Midbrain (tissue), 1 donor: ENCODE measurements around the gene DCLK1.

Experiments used
- DNase-seq: peaks from one replicate; lab custom pipeline; 2025; lab: John Stamatoyannopoulos, UW

DCLK1 gene

DNA sequence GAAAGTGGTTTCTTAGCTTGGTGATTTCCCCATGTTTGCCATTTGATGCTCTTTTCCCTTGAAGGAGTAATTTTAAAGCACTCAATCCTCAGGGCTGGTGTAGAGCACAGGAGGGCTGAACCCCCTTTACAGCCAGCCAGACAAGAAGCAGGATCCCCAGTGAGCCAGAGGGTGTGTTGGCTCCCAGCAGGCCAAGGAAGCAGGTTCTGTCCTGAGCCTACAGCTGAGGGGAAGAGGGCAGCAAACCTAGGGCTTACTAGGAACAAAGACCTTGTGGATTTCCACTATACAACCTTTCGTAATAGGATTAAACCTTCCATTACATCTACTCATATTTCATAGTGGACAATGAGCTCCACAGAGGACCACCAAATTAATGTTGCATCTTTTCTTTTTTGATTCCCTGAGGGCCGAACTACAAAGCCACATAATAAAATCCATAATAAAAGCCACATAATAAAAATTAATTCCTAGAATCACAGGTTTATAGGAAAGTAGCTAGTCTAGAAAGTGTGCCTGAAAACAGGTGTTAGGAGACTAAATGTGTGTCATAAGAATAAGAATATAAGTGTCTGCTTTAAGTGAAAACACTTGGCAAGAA, 300.2 kb downstream of the DCLK1 start:
- no peak for DNase-seq

DNA sequence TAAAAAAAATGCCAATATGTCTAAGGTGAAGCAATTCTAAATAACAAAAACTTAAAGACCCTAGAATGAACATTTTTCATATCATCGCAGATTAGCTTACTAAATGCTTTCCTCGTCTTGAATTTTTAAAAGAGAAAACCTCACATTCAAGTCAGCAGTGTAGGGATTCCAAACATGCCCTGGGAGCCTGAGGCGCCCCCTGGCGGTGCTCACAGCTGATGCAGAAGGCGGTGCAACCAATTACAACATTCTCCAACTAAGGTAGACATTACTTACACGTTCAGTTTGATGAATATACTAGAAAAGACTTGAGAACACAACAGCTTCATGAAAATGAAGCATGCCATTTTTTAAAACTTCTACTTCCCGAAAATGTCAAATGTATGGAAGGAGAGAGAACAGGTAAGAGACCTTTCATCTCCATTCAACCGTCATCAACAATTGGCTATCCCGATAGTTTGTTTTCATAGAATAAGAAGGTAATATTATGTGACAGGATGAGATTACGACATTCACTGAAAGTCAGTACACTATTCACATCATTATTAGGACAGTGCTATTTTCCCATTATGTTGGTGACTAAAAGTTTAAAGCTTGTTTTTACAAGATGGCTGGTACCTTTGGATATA, 304.4 kb downstream of the DCLK1 start:
- no peak for DNase-seq

DNA sequence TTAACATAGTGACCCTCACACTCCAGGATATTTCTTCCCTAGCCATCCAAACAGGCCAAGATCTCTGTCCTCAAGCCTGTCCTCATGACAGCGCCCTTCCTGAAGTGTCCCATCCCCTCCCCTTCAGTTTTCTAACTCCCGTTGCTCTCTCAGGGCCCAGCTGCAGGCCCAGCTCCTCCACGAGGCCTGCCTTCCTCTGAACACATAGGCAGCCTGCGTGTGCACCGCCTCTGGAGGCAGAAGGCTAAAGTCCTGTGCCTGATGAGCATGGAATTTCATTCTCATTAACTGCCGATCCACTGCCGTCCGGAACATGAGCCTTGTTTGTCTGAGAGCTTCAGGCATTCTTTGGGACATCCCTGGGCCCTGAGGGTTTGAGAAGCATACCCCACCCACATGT, 306.4 kb downstream of the DCLK1 start:
- no peak for DNase-seq

DNA sequence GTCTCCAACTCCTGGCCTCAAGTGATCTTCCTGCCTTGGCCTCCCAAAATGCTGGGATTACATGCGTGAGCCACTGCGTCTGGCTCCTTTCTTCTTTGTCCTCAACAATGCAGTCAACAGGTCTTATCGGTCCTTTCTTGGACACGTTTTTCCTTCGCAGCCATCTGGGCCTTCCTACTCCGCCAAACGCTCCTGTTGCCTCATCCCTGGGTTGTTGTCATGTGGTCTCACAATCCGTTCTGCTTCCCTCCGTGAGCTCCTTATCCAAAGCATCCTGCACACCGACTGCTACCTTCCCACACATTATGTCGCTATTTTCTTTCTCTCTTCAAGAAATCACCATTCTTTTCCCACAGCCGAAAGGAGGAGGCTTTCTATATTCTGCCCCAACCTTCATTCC, 306.8 kb downstream of the DCLK1 start:
- DNase-seq = no peak

DNA sequence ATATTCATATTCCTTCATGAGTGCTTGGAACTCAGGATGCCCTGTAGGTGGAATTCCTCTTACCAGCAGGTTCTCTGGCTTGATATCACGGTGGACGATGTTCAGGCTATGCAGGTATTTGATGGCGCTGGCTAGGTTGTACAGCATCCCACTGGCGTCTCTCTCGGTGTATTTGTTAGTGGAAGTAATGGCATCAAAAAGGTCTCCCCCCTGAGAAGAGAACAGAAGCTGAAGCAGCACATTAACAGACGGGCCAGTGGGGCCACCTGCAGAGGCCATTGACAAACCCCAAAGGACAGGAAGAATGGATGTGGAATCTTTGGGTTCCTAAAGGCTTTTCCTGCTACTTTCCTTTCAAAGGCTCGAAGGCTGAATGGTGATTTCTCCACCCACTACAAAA, 308.5 kb downstream of the DCLK1 start:
- no peak for DNase-seq

DNA sequence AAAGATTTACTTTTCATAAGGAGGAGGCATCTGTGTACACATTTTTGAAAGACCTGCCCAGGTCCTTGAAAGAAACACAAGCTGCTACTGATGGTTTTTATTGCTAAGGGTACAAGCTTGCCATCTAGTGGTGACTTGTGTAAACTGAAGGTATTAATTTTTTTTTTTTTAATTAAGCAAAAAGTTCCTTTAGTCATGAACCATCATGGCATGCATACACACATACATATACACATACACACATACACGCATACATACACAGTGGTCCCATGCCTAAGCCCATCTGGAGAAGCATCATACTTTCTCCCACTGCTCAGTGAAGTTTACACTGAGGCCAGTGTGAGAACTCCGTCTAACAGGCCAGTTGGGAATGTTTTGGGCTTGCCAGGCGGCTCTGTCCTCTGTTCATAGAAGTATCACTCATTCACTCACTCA, 312.5 kb downstream of the DCLK1 start:
- DNase-seq = peak; percentile 35

DNA sequence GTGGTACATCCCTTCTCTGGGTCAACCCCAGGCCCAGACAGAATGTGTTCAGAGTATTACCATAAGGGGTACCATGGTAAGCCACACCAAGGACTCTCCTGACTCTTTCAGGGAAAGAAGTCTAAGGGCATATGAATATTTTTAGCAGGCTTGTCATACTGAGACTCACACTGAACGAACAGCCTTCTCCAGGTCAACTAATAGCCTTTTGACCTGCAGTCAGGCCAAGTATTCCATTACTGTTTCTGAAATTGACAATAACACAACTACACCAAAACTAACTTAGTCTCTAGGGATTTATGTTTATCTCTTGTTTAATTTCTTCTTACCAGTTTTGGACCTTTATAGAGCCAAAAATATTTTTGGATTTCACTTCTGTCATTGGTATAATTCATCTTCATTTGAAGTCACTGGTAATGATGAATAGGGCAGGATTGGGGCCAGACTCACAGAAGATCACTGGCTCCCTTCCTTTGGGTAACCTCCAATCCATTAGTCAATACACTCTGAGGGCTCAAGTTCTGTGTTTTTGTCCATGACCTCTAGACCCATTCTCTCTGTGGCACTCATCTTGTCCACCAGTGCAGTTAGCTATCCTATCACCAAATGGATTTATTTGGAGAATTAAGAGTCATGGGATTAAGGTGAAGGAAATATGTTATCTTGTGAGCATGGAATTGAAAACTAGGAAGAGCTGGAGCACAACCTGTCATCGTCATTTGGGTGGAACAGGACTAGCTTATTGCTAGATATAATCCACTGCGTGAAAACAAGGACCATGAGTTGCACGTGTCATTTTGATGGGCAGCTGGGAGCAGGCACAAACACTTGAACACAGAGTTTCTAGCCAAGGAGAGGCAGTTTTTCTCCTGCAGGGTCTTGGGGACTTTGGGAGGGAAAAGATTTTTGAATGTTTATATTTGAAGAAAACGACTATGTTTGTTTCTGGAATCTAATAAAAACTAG, 313.3 kb downstream of the DCLK1 start:
- no peak for DNase-seq

DNA sequence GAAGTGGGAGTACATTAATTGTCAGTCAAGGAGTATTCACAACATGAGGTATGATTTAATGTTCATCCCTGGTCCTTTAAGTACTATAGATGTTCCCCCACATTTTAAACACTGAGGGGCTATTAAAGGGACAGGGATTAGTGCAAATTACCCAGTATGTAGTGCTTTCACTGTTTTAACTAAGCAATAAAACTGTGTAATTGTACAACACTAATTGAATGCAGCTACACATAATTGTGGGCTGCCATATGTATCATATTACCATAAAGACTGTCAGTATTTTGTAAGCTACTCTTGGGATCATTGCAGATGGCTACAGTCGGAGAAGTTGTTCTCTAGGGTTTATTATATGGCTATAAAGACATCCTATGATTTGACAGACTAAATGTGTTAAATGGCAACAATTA, 316.6 kb downstream of the DCLK1 start:
- DNase-seq = no peak

DNA sequence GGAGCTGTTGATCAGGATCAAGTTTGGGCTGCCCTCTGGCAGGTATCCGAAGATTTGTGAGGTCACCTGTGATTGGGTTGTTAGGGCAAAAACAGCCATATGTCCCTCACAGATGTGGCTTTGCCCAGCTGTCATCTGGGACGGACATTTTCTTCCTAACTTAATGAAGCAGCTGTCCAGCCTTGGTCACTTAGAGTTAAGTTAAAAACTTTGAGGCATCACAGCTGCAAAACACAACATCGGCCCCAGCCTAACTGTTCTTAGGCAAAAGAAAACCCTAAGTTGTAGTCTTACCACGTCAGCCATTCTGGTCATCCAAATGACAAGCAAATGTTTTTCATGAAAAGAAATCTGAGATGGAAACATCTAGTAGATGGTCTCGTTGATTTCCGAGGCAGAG, 318.4 kb downstream of the DCLK1 start:
- DNase-seq = no peak

DNA sequence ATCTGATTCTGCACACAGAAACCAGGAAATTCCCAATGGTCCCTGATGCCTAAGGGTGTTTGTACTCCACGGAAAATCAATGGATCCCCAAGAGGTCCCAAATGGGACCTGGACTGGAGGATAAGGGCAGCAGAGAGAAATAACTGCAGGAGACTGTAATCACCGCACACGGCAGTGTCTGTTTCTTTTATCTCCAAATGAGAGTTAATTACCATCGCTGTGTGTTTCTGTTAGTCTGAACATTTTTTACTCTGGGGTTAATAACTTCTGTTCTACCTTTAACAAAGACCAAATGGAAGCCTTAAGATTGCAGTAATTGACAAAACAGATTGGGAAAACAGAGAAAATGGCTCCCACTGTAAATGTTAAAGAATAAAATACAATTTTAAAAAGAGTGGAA, 320.9 kb downstream of the DCLK1 start:
- no peak for DNase-seq

DNA sequence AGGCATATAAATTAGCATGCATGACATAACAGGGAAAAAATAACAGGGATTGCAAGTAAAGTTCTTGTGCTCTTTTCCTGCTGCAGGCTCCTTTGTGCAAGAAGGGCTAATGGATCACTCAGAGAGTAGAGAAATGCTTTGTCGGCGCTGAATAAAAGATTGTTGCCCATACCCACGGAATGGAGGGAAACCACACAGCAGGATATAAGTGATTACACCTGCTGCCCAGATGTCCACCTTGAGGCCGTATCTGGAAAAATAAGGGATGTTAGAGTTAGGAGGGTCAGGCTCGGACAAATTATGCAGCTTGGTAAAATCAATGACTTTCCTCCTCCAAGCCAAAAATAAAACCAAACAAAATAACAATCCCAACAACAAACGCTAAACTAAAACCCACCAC, 322.3 kb downstream of the DCLK1 start:
- no peak for DNase-seq

DNA sequence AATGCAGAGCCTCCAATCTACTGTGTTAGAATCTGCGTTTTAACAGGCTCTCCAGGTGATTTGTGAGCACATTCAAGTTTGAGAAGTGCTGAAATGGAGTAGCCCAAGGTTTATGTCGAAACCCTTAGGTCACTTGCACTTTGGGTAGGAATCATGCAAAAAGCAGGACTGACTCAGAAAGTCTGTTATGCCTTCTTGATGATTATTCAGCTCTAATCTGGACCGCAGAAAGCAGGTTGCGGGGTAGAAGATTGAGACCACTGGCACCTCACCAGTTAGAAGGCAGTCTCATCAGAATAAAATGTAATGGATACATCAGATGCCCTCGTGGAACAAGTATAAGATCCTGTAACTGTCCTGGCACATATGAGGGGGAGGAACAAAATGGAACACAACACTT, 326.3 kb downstream of the DCLK1 start:
- no peak for DNase-seq

DNA sequence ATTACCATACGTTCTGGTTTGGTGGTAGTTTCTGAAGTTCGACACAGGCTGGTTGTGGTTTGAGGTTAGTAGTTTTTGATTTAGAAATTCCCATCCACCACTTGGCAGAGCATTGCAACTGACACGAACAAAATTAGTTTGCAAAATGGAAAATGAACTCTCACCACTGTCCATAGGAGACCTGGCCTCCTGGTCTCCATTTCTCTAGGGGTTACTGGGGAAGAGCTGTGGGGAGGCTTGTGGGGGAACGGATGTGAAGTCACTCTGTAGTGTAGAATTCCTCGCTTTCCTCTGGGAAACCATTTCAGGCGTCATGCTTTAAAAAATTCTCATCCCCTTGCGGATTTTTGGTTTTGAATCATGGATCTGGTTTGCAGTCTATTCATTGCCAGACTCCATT, 333.2 kb downstream of the DCLK1 start:
- no peak for DNase-seq

DNA sequence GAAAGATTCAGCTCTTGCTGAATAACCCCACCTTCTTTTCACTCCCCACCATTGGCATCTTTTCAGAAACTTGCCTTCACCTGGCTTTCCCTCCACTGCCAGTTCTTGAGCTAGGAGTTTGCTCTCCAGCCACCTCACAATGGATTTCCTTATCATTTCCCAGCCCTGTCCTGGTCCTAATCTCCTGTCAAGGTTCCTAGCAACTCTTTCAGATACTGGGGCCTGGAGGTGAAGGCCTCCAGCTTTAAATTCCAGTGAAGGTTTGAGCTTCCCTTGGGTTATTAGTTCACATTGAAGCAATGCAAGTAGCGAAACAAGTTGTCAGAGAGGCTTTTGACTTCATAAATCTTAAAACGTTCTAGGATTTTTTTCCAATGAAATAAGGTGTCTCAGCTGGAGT, 333.9 kb downstream of the DCLK1 start:
- DNase-seq = no peak

DNA sequence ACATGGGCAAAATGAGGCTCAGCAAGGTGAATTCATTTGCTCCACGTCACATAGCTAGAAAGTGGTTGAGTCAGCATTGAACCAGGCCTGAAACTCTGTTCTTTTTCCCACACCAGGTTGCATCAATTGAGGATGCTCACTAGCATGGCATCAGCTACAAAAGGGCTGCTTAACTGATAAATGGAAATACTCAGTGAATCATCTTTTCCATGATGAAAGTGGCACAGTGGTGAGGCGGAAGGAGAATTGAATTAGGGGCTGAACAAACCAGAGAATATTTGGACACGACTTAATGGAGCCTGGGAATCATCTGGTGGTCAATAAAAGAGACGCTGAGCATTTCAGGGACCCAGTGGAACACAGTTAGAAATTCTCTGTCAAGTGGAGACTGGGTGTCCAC, 334.6 kb downstream of the DCLK1 start:
- no peak for DNase-seq

DNA sequence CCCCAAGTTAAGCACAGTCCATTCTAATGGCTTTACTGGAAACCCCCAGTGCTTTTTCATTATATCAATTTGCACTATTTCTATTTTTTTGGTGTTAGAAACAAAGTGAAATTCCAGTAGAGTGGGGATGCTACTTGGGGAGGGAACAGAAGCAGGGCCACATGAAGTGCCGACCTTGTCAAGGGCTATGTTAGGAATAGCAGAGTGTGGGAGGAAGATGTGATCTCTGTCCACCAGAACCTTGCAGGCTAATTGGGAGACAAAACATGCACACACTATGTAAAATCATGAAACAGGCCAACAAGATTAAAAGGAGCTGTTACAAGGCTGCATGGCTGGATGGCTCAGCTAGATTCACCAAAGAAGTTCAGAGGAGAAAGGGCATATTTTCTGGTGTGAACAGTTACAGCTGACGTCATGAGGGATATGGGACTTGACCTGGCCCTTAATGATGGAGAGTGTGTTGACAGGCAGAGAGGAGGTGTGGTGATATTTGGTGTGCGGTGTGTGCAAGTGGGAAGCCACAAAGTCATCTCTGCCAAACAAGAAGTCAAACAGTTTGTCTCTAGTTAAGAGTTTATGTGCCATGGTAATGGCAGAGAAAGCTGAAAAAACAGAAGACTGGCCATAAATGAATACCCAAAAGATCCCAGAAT, 336.3 kb downstream of the DCLK1 start:
- no peak for DNase-seq

DNA sequence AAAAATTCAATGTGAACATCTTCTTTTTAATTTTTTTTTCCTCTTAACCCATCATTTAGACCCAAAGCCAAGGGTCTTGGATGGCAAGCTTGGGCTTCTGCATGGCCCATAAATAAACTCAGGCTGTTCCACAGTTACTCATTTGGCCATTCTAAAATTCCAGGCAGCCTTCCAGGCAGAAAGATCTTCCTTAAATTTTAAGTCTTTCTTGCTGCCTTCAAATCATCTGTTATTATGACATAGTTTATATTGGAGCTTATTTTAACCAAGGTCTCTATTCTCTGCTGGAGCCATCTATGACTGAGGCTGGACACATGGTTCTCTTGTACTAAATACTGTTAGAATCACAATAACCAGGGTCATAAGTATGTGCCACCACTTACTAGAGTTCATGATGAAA, 337.4 kb downstream of the DCLK1 start:
- no peak for DNase-seq

DNA sequence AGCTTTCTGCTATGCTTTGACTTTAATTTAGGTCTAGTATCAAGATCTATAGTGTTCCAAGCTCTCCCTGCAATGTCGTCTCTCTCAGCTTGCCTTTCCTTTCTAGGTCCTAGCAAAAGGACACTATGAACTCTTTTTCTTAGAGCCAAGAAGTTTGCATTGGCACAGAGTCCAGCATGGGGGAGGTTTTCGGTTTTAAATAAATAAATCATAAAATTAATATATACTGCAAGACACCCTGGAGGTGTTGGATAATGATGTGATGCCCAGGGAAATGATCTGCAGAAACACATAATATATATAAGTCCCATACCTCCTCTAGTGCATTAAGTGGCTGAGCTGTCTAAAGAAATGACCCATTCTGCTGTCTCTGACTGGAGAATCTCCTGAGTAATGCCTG, 338.3 kb downstream of the DCLK1 start:
- no peak for DNase-seq

DNA sequence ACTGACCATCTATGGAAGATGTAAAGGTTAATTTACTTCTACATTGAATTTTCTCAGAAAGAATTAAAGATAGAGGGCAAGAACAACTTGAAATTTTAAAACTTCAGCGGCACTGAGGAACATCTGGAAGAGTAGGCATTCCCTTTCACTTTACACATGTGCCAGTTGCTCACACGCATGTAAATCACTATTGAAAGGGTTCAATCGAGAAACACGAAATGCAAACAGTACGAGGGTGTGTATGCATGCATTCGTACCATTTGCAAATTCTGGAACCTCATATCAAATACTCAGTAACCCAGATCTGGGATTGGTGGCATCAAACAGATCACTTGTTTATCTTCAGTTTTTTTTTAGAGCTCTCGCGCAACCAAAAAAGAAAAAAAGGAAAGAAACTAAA, 339.2 kb downstream of the DCLK1 start:
- no peak for DNase-seq

DNA sequence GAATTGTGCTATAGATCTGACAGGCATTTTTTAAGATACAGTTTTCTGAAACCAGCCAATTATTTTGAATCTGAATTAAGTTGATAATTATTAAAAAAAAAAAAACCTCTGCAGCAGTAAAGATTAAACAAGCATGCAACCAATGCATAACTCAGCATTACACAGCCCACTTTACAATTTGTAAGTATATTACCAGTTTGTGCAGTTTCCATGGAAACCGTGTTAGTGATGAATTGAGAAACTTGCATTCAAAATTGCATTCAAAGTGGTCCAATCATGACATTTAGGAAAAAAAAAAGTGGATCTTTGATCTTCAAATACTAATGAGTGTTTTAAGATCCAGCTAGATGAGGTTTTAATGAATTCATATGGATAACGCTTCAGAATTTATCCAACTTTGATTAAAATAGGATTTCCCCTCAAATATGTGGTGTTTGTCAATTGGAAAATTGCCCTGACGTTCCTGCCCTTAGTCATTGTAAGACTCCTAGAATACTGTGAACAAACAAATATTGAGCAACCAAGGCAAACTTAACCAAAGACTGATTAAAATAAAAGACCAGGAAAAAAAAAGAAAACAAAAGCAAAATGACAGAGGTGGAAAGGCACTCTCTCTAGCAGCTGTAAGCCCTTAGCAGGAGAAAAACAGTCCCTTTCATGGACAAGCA, 339.9 kb downstream of the DCLK1 start:
- DNase-seq = no peak

DNA sequence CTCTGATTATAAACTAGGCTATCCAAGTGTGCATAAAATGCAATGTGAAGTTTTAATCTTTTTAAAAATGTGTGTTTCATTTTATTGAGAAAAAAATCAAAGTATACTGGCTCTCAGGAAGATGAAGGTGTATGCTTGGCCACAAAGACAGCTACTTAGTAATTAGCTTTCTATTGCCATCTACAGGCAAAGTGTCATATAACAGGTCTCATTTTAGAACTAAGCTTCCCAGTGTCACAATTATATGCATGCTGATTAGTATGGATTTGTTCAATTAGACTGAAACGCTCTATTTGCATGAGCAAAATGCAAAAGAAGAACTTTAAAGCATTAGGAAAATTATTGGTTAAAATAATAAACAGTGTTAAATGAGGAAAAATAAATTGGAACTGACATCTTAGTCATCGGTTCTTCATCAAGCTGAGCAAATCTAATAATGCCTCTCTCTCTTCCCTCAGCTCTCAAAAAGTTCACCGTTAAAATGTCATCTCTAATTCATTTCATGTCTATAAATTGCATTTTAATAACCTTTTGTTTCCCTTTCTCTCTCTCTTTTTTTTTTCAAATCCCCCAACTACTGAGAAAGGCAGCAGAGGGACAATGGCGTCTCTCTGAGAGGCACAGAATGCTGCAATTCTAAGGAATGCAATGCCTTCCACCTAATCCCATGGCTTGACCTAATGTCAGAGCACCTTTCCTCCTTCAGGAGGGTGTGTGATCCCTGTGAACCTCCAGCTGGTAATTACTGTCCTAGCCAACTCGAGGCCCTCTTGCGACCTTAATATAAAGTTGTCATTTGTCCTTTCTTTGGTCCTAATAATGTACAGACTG, 341.6 kb downstream of the DCLK1 start:
- peak; percentile 47 for DNase-seq
